HG02588 (cell line): ENCODE results near the gene REX1BD.
A peak's percentile ranks its signal among the peaks of the same experiment; 100 is the strongest.

ENCODE experiments used
- ATAC-seq: cut with Tn5 transposase; IDR thresholded peaks from one replicate; pipeline ENCODE4 v1.9.1; 2021; ENCODE audit warnings: mild to moderate bottlenecking, moderate library complexity; ENCODE audit not compliant: unreplicated experiment

REX1BD gene

DNA sequence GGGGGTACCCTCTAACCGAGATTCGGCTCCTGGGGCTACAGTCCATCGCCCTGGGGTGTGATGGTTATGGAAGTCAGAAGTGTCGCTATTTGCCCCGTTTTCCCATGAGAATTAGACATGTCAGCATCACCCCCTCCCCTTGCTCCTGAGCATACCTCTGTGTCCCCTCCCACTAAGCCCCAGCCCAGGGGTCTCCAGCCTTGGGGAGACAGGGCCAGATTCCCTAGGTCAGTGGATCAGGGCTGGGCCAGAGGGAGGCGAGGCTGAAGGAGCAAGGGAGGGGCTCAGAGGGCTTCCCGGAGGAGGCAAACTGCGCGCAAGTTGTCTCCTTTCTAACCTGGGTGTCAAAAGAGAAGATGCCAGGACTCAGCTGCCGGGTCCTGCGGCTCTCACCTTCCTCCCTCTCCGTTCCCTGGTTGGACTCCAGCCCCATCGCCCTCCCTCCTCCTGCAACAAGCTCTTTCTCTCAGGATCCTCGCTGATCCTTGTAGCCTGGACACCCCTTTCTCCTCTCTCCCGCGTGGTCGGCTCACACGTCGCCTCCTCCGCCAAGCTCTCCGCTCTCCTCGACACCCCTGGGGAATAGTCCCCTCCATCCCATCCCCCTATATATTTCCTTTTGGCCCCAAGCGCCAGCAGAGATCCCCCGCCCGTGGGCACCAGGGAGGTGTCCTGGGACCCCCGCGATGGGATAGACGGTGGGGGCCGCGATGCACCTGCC lies 23.6 kb downstream of the REX1BD start:
- ATAC-seq = no peak

DNA sequence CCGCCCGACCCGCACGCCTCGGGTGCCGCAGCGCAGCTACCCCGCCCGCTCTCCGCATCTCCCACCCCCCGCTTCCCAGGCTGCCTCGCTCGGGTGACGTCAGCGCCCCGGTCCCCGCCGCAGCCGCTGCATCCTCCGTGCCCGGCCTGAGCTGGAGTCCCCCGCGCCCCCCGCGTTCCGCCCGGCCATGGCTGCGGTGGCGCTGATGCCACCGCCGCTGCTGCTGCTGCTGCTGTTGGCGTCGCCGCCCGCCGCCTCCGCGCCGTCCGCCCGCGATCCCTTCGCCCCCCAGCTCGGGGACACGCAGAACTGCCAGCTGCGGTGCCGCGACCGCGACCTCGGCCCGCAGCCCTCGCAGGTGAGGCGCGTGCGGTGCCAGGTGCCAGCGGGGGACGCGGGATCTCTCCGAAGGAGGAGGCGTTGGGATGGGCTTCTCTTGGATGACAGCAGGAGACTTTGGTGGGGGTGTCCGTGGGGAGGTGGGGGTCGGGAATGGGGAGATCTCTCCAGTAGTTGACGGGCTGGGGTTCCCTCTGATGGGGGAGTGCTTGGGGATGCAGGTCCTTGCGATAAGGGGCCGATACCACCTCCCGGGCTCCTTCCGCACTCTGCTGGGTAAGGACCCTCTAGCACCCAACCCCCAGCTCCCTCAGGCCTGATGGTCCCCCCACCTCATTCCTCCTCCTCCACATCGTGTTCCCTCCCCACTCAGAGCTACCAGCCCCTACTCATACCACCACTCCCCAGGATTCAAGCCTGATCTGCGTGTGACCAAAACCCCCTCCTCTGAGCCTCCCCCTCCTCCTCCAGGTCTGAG lies 24.4 kb downstream of the REX1BD start, which contains the start of gene TMEM59L:
Gene TMEM59L, plus strand, starts transcription at position 99 of the 817 bp plus-strand sequence. Its CDS starts 89 bp downstream, at position 188.
- ATAC-seq = no peak

DNA sequence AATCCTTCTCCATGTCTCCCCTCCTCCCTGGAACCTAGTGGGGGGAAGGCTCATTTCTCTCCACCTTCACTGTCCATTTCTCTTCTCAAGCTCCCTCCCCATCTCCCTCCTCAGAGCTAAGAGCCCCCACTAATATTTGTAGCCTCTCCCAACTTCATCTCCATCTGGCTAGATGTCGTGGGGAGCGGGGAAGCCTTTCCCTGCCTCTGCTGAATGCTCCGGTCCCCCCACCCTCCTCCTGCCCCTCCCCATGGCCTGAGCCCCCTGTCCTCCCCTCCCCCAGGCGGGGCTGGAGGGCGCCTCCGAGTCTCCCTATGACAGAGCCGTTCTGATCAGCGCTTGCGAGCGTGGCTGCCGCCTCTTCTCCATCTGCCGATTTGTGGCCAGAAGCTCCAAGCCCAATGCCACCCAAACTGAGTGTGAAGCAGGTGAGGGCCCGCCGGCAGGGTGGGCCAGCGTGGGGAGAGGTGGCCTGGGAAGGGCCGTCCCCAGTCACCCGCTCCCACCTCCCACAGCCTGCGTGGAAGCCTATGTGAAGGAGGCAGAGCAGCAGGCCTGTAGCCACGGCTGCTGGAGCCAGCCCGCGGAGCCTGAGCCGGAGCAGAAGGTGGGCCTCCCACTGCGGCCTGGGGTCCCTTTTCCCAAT lies 25.1 kb downstream of the REX1BD start:
- no peak for ATAC-seq

DNA sequence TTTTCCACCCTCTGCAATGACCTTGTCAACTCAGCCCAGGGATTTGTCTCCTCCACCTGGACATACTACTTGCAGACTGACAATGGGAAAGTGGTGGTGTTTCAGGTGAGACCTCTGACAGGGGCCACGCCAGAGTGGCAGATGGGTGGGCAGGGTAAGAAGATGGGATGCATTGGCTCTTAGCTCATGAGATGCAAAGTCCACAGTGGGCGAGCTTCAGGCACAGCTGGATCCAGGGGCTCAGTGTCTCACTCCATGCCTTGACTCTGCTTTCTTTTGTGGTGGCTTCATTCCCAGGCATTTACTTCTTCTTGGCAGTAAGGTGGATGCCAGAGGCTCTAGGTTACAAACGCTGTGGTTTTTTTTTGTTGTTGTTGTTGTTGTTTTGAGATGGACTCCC lies 27.4 kb downstream of the REX1BD start:
- ATAC-seq = no peak

DNA sequence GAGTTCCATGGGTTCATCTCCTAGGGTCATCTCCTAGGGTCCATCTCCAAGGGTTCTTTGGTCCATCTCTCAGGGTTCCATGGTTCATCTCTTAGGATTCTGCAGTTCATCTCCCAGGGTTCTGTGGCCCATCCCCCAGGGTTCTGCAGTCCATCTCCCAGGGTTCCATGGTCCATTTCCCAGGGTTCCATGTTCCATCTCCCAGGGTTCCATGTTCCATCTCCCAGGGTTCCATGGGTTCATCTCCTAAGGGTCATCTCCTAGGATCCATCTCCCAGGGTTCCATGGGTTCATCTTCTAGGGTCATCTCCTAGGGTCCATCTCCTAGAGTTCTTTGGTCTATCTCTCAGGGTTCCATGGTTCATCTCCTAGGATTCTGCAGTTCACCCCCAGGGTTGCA lies 29.0 kb downstream of the REX1BD start:
- no peak for ATAC-seq

DNA sequence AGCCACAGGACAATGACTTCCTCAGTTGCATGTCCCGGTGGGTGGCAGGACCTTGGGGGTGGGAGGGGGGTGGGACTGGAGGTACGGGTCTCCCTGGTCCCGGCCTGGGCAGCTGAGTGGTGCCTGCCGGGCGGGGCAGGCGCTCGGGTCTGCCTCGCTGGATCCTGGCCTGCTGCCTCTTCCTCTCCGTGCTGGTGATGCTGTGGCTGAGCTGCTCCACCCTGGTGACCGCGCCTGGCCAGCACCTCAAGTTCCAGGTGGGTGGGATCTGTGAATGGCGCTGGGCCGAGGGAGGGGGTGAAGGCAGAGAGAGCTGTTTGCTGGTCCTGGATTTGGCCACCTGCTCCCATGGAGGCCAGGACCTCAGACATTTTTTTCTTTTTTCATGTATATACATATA lies 29.6 kb downstream of the REX1BD start:
- ATAC-seq = no peak

DNA sequence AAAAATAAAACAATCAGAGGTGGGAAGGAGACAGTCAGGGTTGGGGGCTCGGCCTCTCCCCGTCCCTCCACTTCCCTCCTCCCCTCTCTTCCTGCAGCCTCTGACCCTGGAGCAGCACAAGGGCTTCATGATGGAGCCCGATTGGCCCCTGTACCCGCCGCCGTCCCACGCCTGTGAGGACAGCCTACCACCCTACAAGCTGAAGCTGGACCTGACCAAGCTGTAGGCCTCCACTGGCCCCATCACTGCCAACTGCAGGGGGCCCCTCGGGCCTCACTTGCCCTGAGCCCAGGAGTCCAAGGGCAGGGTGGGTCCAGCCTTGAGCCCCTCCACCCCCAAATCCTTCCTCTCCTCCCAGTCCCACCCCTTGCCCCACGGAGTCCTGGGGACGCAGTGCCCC lies 31.7 kb downstream of the REX1BD start:
- no peak for ATAC-seq

DNA sequence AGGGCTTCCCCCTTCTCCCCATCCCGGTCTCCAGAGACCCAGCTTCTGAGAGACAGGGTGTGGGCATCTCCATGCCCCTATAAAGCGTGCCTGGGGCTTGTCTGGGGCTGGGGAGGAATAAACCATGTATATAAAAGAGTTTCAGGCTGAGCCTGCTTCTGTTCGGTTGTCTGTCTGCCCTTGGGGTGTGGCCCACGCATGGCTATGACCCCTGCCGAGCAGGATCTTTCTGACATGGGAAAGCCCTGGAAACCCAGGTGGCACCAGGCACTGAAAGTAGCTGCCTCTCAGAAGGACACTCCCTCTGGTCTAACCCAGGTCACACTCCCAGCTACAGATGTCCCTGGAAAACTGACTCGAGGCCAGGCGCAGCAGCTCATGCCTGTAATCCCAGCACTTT lies 32.3 kb downstream of the REX1BD start:
- no peak for ATAC-seq

DNA sequence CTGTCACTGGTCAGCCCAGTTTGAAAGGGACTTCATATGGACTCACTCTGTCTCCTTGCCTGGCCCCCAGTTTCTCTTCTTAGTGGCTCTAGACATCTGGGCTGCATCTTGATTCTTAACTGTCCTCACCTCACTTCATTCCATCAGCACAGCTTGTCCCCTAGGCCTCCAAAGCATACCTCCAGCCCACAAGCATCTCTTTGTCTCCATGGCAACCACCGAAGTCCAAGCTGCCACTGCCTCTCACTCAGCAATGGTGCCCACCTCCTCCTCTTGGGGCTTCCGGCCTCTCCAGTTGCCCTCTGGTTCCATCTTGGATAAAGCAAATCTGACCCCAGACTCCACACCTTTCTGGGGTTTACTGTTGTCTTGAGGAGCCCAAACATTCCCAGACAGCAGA lies 38.3 kb downstream of the REX1BD start:
- no peak for ATAC-seq

DNA sequence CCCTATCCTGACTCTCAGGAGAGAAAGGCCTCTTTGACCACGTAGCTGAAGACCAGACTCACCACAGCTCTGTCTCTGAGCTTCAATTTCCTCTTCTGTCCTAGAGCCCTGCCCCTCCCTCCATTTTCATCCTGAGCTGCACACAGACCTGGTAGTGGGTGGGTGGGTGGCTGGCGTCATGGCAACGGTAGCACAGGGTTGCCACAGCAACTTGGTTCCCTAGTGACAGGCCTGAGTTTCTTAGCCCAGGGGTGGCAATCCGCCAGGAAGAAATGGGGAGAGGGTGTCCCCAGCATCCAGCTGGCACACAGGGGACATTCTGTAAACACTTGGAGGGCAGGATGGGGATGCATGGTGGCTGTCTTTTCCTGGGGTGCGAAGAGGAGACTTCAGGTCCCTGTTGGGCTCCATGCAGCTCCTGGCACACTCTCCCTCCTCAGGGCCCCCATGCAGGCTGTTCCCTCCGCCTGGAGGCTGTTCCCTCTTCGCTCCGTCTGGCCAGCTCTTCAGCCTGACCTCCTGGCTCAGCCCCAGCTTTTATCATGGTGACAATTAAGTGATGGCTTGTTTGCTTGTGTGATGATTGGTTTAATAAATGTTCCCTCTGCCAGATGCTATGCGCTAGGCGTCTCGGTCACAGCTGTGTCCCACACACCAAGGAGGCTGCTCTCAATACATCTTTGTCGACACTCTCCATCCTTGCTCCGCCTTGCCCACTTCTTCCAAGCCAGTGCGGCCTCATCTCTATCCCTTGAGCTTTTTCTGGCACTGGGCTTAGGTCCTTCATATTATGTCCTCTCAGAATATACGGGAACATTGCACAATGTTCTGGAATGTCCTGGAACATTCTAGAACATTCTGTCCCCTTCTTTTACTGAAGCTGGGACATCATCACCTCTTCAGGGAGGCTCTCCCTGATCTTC lies 40.8 kb downstream of the REX1BD start:
- no peak for ATAC-seq

DNA sequence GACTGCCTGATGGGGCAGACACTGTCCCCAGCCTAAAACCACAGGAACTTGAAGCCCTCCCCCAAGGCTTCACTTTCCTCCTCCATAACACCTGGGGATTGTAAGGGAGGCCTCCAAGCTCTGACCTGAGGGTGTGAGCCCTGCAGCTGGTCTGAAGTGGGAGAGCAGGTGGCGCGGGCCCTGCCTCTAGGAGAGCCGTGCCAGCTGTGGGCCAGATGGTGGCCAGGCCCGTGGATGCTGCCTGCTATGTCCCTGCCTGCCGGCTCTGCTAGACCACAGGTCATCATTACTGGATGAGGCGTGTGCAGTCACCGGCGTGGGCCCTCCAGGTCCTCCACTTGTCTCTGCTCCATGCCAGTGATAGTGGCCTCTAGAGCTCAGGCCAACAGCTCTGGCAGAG lies 44.7 kb downstream of the REX1BD start:
- ATAC-seq = no peak

DNA sequence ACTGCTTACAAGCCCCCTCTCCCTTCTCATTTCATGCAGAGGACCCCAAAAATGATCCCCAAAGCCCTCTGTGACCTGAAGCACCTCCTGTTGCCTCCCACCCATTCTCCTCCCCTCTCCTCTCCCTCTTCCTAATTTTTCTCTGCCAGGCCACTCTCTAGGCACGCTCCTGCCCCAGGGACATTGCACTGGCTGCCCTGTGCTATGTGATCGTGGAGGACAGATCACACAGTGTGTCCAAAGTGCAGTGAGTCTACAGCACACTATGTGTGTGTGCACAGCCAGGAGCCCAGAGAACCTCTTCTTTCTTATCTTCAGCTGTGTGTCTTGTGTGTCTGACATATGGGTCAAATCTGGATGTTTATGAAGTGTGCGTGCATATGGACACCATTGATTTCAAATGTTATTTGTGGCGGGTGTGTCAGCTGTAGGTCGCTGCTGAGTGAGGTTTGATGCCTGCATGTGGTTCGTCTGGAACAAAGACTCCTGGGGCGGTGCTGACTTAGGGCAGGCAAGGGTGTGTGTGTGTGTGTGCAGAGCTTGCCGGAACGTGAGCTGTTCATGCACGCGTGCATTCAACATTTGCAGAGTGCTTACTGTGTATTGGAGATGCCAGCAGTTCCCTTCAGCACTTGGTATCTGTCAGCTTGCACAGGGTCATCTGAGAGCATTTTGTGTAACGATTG lies 46.2 kb downstream of the REX1BD start:
- no peak for ATAC-seq

DNA sequence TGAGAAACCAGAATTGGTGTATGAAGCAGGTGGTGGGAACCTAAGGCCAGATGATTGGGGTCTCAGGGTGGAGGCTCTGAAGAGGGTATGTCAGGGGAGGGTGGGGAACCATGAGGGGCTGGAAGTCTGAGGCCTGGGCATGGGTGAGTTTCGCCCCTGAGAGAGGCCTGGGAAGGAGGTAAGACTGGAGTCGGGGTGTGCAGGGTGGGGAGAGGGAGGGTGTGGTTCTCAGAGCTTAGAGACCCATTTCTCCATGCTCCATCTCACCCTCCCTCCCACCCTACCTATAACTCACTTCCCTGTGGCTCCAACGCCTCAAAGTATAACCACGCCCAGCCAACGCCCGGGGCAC lies 47.2 kb downstream of the REX1BD start:
- ATAC-seq = no peak

DNA sequence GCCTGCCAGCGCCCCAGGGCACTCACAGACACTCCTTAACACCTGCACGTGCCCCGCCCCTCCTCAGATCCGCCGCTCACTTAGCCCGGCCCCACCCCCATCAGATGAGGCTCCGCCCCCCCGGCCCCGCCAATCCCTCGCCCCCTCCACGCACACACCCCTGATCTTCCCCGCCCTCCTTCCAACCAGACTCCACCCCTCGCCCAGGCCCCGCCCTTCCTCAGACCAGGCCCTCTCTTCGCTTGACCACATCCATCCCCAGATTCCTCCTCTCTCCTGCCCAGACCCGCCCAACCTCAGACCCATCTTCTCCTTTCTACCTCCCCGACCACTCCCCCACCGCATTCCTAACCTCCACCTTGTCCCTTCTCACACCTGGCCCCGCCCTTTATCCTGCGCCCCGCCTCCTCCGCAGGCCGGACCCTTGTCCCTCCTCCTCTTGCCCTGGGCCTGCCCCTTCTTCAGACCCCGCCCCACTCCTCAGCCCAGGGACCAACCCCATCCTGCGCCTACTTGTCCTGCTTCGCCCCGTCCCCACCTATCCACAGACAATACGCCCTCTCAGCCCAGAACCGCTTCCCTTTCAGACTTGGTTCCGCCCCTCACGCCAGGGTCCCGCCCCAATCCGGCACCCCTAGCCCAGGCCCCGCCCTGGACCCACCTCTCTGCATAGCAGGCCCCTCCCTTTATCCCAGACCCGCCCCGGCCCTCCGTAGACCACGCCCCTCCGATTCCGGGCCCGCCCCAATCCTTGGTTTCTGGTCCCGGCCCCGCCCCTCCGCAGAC lies 47.8 kb downstream of the REX1BD start:
- ATAC-seq = peak; percentile 86

DNA sequence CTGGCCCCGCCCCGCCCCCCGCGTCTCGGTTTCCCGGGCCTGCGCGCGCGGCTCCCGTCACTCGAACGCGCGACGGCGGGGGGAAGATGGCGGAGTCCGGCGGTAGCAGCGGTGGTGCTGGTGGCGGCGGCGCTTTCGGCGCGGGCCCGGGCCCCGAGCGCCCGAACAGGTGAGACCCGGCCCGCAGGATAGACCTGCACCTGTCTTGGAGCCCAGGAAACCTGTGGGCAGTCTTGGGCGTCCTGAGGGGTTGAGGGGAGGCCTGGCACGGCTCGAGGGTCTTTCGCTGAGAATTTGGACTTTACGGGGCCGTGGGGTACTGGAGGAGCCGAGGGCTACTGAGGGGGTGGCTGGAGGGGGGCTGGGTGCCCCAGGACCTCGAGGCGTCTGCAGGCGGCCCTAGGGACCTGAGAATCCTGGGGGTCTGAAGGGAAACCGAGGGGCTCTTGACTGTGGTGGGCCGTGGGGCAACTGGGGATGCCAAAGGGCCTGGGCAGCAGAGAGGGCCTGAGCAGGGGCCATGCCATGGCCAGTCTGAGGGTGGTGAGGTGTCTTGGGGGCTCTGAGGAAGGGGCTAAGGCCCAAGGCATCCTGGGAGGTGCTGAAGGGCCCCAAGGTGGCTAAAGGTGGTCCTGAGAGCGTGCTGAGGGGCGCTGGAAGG lies 48.5 kb downstream of the REX1BD start, which contains the start of gene KLHL26:
Gene KLHL26, plus strand, starts transcription at position 60 of the 661 bp plus-strand sequence. Its CDS starts 27 bp downstream, at position 87.
- ATAC-seq = no peak

DNA sequence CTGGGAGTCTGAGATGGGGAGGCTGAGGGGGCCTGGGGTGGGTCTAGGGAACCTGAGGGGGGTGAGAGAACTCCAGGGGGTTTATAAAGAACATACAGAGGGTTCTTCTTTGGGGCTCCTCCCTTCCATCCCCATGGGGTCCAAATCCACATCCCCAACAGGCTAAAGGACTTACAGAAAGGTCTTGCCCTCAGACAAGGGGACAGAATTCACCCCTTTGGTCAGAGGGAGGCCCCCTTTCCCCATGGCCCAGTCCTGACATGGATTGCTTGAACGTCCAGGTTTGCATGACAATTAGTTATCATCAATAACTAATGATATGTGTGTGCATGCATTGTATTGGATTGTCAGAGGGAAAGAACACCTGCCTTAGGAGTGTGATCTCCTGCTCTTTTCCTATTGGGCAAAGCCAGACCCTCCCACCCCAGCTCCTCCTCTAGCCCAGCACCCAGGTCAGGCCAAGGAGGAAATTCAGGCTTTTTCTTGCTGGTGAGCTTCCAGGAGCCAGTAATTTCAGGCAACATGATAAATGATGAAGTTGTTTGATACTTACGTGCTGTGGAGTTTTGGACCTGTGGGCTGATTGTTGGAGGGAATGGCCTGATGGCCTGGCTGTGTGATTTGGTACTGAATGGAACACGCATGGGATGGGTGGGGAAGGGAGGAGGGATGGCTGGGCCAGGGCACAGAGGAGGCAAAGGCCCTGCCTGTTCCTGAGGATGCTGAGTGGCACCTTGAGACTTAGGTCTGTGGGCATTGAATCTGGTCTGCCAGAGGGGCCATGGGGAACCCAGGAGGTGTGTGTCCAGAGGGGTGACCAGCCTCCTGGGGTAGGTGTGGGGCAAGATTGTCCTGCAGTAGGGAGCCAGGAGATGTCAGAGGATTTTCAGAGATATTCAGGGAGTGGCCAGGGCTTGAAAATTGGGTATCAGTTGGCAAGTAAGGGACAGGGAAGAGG lies 49.4 kb downstream of the REX1BD start:
- ATAC-seq = no peak

DNA sequence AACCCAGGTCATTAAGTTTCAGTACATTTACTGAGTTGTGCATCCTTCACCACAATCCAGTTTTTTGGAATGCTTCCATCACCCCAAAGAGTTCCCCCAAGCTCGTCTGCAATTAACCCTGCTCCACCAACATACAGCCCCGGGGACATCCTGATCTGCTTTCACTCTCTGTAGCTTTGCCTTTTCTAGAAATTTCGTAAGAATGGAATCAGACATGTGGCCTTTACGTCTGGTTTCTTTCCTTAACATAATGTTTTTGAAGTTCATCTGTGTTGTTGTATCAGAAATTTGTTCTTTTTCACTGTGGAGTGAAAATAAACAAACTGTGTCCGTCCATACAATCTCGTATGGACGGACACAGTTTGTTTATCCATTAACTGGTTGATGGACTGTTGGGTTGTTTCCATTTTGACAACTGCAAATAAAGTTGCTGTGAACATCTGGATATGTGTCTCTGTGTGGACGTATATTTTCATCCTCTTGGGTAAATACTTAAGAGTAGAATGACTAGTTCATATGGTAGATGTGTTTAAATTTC lies 51.2 kb downstream of the REX1BD start:
- no peak for ATAC-seq
